HG03571 (cell line): ENCODE measurements around the gene ZNF674.
"Not testable (repeated sequence)": the region's sequence is repeated elsewhere in the genome, so short reads cannot be mapped to it uniquely, and the experiment has no call there.

Experiments
- ATAC-seq: cut with Tn5 transposase; IDR thresholded peaks from one replicate; pipeline ENCODE4 v1.9.1; 2021; ENCODE audit not compliant: unreplicated experiment

ZNF674 gene

DNA sequence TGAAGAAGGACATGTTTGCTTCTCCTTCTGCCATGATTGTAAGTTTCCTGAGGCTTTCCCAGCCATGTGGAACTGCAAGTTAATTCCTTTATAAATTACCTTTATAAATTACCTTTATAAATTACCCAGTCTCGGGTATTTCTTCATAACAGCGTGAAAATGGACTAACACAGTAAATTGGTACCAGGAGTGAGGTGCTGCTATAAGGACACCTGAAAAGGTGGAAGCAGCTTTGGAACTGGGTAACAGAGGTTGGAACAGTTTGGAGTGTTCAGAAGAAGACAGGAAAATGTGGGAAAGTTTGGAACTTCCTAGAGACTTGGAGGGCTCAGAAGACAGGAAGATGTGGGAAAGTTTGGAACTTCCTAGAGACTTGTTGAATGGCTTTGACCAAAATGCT is 66.6 kb downstream of the ZNF674 start:
- not testable (repeated sequence) for ATAC-seq

DNA sequence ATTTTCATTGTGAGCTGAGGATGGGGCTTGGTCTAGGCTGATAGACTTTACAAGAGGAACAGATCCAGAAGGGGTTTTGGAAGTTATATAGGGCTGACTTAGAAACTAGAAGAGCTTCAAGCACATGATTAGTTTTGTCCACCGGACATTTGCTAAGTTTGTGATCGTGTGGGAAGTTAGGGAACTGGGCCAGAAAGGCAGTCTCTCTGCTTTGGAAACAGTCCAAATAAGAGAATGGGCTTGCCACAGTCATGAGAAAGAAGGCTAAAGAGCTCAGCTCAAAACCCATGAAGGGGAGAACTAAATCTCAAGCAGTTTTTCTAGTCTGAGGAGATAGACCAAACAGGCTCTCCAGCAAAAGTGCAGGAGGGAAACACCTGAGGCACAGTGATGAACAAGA is 67.8 kb downstream of the ZNF674 start:
- no peak for ATAC-seq

DNA sequence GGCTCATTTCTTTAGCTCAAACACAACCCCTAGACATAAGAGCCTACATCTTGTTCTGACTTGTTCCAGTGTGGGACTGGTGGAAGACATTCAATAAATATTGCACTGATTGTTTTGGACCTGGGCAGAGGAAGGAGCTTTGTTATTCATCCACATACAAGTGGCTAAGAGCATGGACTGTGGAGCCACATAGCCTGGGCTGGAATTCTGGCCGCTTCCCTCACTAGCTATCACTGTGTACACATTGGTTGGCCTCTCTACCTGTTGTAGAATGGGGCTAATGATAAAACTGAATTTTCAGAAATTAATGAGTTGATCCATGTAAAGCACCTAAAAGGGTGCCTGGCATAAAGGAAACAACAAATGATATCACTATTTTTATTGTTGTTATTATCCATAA is 80.0 kb downstream of the ZNF674 start:
- ATAC-seq = no peak

DNA sequence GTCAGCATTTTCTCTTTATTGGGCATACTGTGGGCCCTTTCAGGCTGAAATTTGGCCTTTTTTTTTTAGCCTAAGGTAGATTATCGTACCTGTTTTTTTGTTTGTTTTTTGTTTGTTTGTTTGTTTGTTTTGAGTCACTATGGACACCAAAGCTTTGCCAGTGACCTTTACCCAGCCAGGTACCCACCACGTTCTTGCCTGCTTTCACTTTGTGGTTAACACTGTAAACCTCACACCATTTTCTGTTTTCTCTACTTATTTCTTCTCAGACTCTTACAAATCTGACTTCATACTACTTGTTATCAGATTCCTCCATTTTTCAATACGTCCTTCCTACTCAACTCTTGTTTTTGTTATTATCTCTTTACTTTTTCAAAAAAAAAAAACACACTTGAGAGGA is 81.5 kb downstream of the ZNF674 start:
- no peak for ATAC-seq

DNA sequence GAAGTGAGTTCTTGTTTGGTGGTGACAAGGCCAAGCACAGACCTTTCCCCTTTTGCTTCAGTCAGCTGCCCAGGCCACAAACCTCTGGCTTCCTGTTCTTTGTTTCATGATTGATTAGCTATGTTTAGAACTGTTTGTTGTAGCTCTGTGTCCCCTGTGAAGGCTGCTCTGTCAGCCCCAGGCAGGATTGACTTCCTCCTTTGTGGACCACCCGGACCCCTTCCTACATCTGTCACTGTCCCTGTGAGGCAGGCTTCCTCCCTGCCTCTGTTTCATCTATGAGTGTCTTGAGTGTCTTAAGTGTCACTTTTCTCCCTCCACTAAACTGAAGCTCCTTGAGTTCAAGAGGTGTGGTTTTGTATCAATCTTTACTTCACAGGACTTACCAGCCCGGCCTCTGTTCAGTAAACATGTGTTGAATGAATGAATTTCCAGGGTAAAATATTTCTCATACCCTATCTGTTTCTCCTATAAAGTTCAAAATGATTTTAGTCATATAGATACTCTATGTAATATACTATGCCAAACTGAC is 83.5 kb downstream of the ZNF674 start:
- ATAC-seq = peak; percentile 89

GRCh38 chrX:46460801-46461659 is 84.2 kb downstream of the ZNF674 start:
- not testable (repeated sequence) for ATAC-seq

GRCh38 chrX:46459603-46460002 is 85.6 kb downstream of the ZNF674 start:
- ATAC-seq = no peak

DNA sequence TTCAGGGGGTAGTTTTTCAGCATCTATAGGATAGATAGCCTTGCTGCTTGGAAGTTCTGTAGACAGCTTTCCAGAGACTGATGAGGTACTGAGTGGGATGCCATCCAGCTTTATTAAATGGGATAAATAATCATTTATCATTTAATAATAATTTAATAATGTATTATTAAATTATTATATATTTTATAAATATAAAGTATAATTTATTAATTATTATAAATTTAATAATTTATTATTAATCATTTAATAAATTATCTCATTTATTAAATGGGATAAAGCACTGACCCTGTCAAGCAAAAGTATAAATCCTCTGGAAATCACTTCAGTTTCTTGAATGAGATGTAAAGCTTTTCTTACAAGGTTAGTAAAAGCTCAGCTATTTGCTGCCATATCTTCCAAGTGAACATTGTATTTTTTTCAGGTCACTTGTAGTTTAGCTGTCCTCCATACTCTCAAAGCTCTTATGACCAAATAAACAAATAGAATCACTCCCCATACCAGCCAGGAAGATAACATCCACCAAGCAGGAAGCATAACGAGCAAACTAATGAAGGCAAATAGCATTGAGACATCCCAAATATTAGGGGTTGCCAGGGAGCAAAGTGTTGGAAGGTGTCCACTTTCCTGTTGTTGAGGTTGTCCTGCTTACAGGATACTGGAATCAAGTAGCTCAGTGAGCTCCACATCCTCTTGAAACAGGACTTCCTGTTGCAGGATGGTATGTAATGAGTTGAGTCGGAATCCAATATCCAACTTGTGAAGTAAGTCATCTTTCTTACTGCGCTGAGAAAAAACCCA is 88.9 kb downstream of the ZNF674 start:
- no peak for ATAC-seq
